Forelimb muscle (tissue), 1 donor: ENCODE results near the gene MCUB. TPM values are rescaled to one million over a fixed set of nuclear protein-coding genes. Genes with fewer than 3 reads are reported as not detected.
"Not testable (repeated sequence)": the region's sequence is repeated elsewhere in the genome, so short reads cannot be mapped to it uniquely, and the experiment has no call there.

ENCODE experiments used
- DNase-seq: peaks from one replicate; pipeline ENCODE4 v3.0.0-alpha.2; 2013; ENCODE audit warnings: low read depth
- polyA plus RNA-seq: library from polyadenylated mRNA; unstranded; fragments of 120-200 nt; gene quantifications from one replicate; pipeline ENCODE4 v1.2.1, GENCODE V29; 2013; ENCODE audit not compliant: insufficient read length

Gene MCUB
- polyA plus RNA-seq, 1 donor: 10.6 TPM

DNA sequence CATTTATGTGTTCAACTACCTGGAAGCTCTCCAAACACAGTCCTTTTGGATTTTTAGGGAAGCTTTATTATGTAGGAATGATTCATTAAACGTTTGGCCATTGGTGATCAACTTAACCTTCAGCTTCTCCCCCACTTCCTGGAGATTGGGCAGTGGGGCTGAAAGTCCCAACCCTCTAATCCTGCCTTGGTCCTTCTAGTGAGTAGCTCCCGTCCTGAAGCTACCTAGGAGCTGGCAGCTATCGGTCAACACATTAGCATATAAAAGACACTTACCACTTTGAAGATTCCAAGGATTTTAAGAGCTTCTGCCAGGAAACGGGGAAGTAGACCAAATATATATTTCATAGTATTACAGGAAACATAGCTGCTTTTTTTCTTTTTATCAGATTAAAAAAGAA is 69.7 kb downstream of the MCUB start:
- no peak for DNase-seq

DNA sequence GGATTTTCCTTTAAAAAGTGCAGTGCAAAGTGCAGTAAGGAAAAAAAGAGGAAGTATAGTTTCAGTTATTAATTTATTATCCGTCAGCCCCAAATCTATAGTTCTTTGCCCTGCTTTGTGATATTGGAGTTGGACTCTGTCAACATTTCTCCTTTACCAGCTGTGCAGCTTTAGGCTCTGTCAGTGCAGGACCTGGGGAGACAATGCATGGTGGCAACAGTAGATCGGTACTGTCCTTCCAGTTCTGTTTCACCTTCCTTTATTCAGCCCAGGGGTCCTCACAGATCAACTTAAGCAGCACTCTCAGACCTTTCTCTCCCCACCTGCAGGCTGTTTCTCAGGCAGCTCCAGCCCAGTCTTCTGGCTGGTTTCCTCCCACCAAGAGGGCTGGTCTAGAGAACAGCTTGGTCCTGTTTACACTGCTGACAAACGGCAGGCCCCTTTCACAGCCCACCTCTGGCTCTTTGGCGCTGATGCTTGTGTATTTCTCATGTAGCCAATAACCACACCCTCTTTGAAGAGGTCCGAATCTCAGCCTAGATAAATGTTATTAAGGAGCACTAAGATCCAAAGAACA is 71.6 kb downstream of the MCUB start:
- no peak for DNase-seq

DNA sequence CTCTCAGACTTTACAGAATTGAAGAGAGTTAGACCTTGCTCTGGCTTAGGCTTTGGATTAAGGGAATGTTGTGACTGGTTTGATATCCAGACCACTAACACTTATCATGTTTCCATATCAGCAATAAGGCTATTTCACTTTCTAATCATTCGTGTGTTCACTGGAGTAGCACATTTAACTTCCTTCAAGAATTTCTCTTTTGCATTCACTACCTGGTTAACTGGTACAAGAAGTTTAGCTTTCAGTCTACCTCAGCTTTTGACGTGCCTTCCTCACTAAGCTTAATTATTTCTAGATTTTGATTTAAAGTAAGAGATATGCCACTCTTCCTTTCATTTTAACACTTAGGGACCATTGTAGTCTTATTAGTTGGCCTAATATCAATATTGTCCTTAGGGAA is 80.6 kb downstream of the MCUB start:
- DNase-seq: no peak

DNA sequence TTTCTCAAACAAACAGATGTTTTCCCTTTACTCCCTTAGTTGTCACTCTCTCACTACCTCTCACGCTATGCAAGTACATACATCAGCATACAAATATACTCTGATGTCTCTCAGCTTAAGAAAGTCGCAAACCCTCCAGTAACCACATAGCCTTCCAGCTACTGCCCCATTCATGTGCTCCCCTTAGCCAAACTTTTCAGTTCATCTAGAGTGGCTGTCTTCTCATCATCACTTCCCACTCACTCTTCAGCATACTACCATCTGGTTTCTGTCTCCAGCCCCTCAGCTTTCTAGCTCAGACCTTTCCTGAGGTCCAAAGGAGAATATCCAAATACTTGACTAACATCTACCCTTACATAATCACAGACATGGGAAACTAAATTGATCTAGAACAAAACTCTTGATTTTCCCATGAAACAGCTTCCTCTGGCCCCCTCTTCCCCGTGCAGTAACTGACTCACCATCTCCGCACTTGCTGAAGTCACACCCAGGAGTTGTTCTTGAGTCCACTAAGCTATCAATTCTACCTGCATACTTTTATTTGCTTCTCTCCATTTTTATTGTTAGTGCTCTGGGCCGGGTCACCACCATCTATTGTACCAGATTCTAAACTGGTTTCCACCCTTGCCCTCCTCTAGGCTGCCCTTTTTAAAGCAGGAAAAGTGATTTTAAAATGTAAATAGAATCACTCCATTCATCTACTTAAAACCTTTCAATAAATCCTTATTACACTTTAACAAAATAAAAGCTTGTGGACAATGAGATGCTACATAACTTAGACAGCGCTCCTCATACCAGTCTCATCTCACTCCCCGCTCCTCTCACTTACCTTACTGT is 86.0 kb downstream of the MCUB start:
- no peak for DNase-seq

- no peak for DNase-seq
Observed at GRCh38 chr4:109648266-109648996, 88.4 kb downstream of the MCUB start.

DNA sequence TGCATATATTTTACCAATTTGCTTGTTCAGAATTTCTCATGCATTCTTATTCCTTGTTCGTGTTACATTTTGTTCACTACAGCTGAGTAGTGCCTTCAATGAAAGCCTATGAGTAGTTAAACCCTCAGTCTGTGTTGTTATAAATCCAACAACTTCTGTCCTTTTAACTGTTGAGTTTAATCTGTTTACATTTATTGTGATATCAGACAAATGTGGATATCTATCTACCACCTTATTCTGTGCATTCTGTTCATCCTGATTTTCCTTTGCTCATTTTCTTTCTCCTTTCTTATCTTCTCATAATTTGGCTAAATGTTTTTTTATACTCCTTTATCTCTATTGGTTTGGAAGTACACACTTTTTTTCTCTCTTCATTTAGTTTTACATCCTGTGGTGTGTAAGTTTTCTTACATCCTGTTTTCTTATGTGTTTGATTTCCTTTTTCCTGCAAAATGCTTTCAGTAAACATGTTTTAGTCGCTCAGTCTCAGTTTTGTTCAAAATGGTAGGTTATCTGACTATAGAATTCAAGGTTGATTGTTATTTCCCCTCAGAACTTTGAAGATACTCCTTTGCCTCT is 89.0 kb downstream of the MCUB start:
- DNase-seq: no peak

GRCh38 chr4:109649872-109650271 is 89.8 kb downstream of the MCUB start:
- no peak for DNase-seq

DNA sequence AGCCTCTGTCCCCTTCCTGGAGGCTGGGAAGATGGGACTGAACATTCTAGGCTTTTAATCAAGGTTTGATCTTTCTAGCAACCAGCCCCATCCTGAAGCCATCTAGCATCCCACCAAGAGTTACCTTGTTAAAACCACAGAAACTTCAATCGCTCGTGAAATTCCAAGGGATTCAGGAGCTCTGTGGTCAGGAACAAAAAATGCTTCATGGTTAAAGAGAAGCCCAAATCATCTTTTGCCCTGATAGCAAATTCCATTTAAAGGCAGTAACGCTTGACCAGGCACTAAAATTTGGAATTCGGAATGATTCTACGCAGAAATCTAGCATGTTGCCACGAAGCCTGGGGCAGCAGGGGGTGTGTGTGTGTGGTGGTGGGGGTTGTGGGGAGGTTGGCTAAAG is 95.3 kb downstream of the MCUB start:
- DNase-seq: no peak

- no peak for DNase-seq
Observed at GRCh38 chr4:109657854-109658418, 97.9 kb downstream of the MCUB start.

- no peak for DNase-seq
Observed at GRCh38 chr4:109658871-109659410, 98.9 kb downstream of the MCUB start.

DNA sequence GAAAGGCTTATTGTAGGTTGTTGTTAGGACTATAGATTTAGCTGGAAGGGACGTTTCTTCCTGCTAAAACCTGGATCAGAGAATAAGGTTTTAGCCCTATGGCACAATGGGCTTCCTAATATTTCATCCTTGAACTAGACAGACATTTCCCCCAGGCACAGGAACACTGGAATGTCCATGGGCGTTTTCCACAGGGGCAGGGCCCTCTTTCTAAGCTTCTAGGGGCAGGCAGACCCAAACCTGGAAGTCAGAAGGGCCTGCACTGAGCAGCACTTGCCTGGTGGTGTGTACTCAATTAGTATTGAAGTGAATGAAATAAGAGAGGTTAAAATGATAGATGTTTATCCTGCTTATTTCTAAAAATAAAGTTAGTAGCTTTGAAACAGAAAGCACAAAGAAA is 102.1 kb downstream of the MCUB start:
- no peak for DNase-seq

- no peak for DNase-seq
Observed at GRCh38 chr4:109662771-109663170, 102.7 kb downstream of the MCUB start.

DNA sequence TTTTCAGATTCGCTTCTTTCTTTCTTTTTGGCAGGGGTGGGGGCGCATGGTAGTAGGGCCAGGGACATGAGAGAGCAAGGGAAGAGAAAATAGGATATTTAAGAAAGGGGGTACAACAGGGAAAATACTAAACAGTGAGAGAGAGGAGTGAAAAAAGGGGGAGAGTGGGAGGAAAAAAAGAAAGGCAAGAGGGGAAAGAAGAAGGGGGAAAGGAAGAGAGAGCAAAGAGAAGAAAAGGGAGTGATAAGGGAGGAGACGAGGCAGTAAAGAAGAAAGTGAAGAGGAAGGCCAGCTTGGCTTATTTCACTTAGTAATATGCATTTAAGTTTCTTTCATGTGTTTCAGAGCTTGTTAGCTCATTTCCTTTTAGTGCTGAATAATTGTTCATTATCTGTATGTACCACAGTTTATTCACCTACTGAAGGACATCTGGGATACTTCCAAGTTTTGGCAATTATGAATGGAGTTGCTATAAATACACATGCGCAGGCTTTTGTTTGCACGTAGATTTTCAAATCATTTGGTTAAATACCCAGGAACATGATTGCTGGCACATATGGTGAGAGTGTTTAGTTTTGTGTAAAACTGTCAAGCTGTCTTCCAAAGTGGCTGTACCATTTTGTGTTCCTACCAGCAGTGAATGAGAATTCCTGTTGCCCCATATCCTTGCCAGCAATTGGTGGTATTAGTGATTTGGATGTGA is 105.9 kb downstream of the MCUB start:
- DNase-seq: no peak

DNA sequence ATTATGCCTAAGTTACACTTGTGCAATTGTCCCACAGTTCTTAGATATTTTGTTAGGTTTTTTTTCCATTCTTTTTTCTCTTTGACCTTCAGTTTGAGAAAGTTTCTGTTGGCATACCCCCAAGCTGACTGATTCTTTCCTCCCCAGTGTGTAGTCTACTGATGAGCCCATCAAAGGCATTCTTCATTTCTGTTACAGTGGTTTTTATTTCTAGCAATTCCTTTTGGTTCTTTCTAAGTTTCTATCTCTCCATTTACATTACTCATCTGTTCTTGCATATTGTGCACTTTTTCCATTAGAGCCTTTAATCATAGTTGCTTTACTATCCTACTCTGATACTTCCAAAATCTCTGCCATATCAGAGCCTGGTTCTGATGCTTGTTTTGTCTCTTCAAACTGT is 111.3 kb downstream of the MCUB start:
- no peak for DNase-seq

DNA sequence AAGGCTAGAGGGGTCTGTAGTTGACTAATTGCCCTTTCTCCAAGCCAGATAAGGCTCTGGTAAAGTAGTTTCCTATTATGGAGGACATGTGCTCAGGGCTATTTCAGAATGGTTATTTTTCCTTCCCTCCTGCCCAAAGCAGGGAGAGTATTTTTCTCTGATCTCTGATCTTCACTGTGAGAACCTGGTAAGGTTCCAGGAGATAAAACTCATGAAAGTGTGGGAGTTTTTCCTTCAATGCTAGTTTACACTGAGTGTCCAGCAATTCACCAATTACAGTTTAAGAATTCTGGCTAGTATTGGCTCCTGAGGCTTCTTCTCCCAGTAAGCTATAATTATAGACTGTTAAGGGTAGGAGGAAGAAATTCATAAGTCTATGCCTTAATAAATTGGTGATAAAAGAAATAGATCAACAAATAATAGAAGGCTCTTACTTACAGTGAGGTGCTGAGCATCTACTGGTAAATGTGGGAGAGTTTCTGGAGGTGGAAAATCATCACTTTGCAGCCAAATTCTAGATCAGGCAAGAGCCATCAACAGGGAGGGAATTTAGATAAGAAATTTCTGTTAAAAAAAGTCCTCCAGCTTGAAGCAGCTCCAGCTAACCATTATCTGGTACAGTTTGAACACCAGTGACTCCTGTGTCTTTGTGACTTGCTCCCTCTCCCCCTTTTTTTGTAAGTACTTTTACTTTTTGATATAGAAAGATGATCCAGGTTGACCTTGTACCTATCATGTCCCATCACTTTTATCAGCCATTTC is 112.3 kb downstream of the MCUB start:
- no peak for DNase-seq

DNA sequence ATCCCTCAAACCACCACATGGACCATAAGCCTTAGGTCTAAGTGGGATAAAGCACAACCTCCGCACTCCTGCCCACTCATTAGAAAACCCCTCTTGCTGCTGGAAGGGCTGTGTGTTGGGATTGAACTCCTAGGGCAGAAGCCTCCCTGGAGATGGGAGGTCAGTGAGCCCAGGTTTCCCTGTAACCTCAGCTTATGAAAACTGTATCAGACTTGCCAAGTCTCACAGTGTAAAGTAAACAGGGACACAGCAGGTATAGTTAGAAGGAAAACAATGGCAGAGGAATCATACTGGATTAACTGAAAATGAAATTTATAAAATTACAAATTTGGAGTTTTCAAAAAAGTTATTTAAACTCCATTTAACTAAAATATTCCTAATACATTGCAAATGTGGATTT is 113.3 kb downstream of the MCUB start:
- DNase-seq: no peak

DNA sequence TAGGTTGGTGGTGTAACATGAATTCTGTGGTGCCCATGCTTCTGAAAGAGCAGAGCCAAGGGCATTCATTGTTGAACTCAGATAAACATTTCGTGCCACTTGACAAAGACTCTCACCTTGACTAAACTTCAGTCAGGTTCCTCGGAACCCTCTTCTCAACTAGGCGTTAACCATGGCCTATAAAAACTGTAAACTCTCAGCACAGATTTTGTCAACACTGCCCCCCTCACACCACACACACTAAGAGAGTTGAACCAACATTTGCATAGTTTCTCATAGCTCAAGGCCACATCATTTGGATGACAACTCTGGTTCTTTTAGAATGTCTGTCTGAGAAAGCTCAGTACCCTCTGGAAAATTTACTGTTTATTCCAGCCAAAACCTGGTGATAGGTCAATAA is 115.1 kb downstream of the MCUB start:
- DNase-seq: no peak

- no peak for DNase-seq
Observed at GRCh38 chr4:109675843-109676242, 115.8 kb downstream of the MCUB start.

- no peak for DNase-seq
Observed at GRCh38 chr4:109676886-109677285, 116.8 kb downstream of the MCUB start.

DNA sequence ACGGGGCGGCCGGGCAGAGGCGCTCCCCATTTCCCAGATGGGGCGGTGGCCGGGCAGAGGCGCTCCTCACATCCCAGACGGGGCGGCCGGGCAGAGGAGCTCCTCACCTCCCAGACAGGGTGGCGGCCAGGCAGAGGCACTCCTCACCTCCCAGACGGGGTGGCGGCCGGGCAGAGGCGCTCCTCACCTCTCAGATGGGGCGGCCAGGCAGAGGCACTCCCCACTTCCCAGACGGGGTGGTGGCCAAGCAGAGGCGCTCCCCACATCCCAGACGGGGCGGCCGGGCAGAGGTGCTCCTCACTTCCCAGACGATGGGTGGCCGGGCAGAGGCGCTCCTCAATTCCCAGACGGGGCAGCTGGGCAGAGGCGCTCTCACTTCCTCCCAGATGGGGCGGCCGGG is 118.4 kb downstream of the MCUB start:
- not testable (repeated sequence) for DNase-seq
